GM12878 (cell line): ENCODE results near the gene TOMM40. TPM values are rescaled to one million over a fixed set of nuclear protein-coding genes. Genes with fewer than 3 reads are reported as not detected.

Source experiments
- CHD2 ChIP-seq: IDR thresholded peaks from 2 replicates; pipeline ENCODE4 v1.6.1; 2011; ENCODE audit warnings: low read depth, low read length, improper control_type of control experiment, borderline replicate concordance
- MYB ChIP-seq: fragments of 150-350 bp; IDR thresholded peaks from 2 replicates; pipeline ENCODE4 v1.6.1; 2014; ENCODE audit warnings: mild to moderate bottlenecking, low read depth, low read length, borderline replicate concordance
- SMAD5 ChIP-seq: IDR thresholded peaks from 2 replicates; pipeline ENCODE4 v1.6.1; 2016; ENCODE audit warnings: antibody characterized with exemption, low read depth
- SP1 ChIP-seq: IDR thresholded peaks from one replicate; pipeline ENCODE4 v1.6.1; 2011; ENCODE audit warnings: low read depth, low read length
- SRF ChIP-seq, 2 experiments: IDR thresholded peaks; 2 replicates each; pipeline ENCODE4 v1.6.1; 2011; ENCODE audit warnings: low read depth in 2 of 2, low read length in 2 of 2, mild to moderate bottlenecking in 1 of 2, moderate library complexity in 1 of 2
- STAT3 ChIP-seq: IDR thresholded peaks from 2 replicates; pipeline ENCODE4 v1.6.1; 2011; ENCODE audit warnings: low read depth, low read length, improper control_type of control experiment
- TCF12 ChIP-seq: IDR thresholded peaks from 2 replicates; pipeline ENCODE4 v1.6.1; 2011; ENCODE audit warnings: low read depth, mild to moderate bottlenecking, low read length
- ZNF622 ChIP-seq: fragments of 450-650 bp; IDR thresholded peaks from 2 replicates; pipeline ENCODE4 v1.6.1; 2017; ENCODE audit warnings: mild to moderate bottlenecking, inconsistent platforms
- ZSCAN29 ChIP-seq: fragments of 450-650 bp; IDR thresholded peaks from 2 replicates; pipeline ENCODE4 v1.6.1; 2017; ENCODE audit warnings: mild to moderate bottlenecking, moderate library complexity
- polyA plus RNA-seq, 11 experiments: library from polyadenylated mRNA; depleted of rRNA in 4 of 11; unstranded in 6 of 11; stranded (reverse) in 5 of 11; fragments of >200 nt; fragmentation: Nextera tagmentation in 4 of 11; fragmentation: Illumina TruSeq in 1 of 11; extraction: Ambion mirVana in 4 of 11; extraction: Trizol in 1 of 11; gene quantifications; 1 replicate in 1 of 11; 2 replicates in 10 of 11; pipeline versions ENCODE4 v1.2.1 to v1.2.3, GENCODE V29; 2011 to 2016; ENCODE audit warnings: inconsistent platforms in 2 of 11, missing spikeins in 2 of 11, low read depth in 1 of 11
- total RNA-seq, 4 experiments: library from RNA; depleted of rRNA in 3 of 4; stranded (reverse); fragments of >200 nt in 3 of 4; fragmentation: Illumina TruSeq in 1 of 4; extraction: Trizol in 1 of 4; gene quantifications; 2 replicates each; pipeline versions ENCODE4 v1.2.1 to v1.2.3, GENCODE V29; 2013 to 2021
- TF ChIP-seq, protein P1 (sequence below): fragments of 450-650 bp; IDR thresholded peaks from 2 replicates; pipeline ENCODE4 v1.6.1; 2016; ENCODE audit warnings: mild to moderate bottlenecking, moderate library complexity, borderline replicate concordance
- TF ChIP-seq, protein P2 (sequence below): fragments of 450-650 bp; IDR thresholded peaks from 2 replicates; pipeline ENCODE4 v1.6.1; 2017; ENCODE audit warnings: mild to moderate bottlenecking, low read depth, inconsistent platforms; ENCODE audit not compliant: poor library complexity, severe bottlenecking

TOMM40 gene
- total and polyA plus RNA-seq, 10 of the 15 experiments (the other 5 are each of a cell fraction or from before 2014, with no cell fraction given): 0.85 to 221 (median 99.9) TPM

- TF ChIP-seq, protein P1, sequence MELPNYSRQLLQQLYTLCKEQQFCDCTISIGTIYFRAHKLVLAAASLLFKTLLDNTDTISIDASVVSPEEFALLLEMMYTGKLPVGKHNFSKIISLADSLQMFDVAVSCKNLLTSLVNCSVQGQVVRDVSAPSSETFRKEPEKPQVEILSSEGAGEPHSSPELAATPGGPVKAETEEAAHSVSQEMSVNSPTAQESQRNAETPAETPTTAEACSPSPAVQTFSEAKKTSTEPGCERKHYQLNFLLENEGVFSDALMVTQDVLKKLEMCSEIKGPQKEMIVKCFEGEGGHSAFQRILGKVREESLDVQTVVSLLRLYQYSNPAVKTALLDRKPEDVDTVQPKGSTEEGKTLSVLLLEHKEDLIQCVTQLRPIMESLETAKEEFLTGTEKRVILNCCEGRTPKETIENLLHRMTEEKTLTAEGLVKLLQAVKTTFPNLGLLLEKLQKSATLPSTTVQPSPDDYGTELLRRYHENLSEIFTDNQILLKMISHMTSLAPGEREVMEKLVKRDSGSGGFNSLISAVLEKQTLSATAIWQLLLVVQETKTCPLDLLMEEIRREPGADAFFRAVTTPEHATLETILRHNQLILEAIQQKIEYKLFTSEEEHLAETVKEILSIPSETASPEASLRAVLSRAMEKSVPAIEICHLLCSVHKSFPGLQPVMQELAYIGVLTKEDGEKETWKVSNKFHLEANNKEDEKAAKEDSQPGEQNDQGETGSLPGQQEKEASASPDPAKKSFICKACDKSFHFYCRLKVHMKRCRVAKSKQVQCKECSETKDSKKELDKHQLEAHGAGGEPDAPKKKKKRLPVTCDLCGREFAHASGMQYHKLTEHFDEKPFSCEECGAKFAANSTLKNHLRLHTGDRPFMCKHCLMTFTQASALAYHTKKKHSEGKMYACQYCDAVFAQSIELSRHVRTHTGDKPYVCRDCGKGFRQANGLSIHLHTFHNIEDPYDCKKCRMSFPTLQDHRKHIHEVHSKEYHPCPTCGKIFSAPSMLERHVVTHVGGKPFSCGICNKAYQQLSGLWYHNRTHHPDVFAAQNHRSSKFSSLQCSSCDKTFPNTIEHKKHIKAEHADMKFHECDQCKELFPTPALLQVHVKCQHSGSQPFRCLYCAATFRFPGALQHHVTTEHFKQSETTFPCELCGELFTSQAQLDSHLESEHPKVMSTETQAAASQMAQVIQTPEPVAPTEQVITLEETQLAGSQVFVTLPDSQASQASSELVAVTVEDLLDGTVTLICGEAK: no peak
- no peak for TF ChIP-seq TCF12
- TF ChIP-seq MYB: no peak
- TF ChIP-seq STAT3: no peak
- no peak for TF ChIP-seq SP1
- no peak for TF ChIP-seq SRF (IDR thresholded peaks at IDR 0.05; ENCODE audit: low read depth in 2 of 2, low read length in 2 of 2)
- no peak for TF ChIP-seq SMAD5
- no peak for TF ChIP-seq CHD2
- TF ChIP-seq ZSCAN29: no peak
- no peak for TF ChIP-seq ZNF622
- TF ChIP-seq, protein P2, sequence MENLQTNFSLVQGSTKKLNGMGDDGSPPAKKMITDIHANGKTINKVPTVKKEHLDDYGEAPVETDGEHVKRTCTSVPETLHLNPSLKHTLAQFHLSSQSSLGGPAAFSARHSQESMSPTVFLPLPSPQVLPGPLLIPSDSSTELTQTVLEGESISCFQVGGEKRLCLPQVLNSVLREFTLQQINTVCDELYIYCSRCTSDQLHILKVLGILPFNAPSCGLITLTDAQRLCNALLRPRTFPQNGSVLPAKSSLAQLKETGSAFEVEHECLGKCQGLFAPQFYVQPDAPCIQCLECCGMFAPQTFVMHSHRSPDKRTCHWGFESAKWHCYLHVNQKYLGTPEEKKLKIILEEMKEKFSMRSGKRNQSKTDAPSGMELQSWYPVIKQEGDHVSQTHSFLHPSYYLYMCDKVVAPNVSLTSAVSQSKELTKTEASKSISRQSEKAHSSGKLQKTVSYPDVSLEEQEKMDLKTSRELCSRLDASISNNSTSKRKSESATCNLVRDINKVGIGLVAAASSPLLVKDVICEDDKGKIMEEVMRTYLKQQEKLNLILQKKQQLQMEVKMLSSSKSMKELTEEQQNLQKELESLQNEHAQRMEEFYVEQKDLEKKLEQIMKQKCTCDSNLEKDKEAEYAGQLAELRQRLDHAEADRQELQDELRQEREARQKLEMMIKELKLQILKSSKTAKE: no peak
- TF ChIP-seq, all 136 proteins: peak for 0
Observed at GRCh38 chr19:44874317-44874716, 16.7 kb upstream of the TOMM40 start (continued).
